GM18870 (cell line): ENCODE results near the gene OR4D1.
"Not testable (repeated sequence)": the region's sequence is repeated elsewhere in the genome, so short reads cannot be mapped to it uniquely, and the experiment has no call there.

ENCODE experiments used
- ATAC-seq: cut with Tn5 transposase; IDR thresholded peaks from one replicate; pipeline ENCODE4 v1.9.1; 2021; ENCODE audit warnings: moderate library complexity; ENCODE audit not compliant: unreplicated experiment

Gene OR4D1

DNA sequence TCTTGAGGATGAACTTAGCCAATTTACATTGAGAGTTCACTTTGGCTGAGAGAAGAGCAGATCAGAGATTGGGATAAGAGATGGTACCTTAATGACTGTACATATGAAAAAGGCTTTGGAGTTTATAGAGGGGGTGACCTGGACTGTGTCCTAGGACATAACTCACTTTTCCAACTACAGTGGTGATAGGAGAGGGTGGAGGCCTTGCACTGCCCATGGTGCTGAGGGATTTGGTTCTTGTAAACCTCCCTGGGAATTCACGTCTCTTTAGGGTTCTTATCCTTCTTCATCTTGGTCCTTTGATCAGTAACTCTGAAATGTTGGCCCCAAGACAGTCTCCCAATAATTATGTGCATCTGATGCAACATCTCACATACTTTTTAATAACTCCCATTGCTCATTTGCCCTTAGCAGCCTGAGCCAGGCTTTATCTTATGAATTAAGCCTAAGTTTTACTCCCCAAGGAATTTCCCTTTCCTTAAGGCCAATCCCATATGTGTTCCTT is at the start of gene OR4D1:
Gene OR4D1 (plus strand): TSS at position 455 of the 505 bp plus-strand sequence. CDS start 6,770 bp downstream, outside the sequence.
- no peak for ATAC-seq

DNA sequence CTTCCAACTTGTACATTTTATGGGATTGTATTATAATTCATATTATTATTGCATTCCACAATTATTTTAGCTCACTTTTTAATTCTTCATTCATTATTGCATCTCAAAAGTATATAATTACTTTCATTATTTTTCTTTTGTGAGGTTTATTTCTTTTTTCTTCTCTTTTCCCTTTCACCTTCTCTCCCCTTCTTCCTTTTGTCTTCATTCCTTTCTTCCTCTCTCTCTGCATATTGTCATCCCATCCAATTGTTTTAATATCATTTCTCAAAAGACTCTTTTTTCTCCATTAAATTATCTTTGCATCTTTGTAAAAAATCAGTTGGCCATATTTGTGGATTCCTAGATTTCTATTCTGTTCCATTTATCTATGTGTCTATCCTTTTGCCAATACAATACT is 47.7 kb upstream of the OR4D1 start:
- no peak for ATAC-seq

DNA sequence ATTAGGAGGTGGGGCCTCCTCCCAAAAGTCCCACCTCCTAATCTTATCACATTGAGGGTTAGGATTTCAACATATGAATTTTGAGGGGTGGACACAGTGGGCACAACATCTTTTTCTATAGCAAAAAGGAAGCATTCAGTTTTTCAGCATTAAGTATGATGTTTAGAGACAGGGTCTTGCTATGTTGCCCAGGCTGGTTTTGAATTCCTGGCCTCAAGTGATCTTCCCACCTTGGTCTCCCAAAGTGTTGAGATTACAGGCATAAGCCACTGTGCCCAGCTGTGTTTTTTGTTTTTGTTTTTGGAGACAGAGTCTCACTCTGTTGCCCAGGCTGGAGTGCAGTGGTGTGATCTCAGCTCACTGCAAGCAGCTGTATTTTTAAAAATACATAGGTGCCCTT is 46.3 kb upstream of the OR4D1 start:
- not testable (repeated sequence) for ATAC-seq

DNA sequence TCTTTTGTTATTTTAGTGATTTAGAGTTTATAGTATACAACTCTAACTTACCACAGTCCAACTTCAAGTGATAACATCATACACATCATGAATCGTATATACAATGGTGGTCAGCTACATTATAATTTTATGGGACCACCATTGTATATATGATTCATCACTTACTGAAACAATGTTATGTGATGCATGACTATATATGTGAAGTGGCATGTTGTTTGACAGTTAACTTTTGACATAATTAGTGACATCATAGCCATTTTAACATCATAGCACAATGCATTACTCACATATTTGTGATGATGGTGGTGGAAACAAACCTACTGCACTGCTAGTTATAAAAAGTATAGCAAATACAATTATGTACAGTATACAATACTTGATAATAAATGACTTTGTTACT is 43.1 kb upstream of the OR4D1 start:
- ATAC-seq: no peak

DNA sequence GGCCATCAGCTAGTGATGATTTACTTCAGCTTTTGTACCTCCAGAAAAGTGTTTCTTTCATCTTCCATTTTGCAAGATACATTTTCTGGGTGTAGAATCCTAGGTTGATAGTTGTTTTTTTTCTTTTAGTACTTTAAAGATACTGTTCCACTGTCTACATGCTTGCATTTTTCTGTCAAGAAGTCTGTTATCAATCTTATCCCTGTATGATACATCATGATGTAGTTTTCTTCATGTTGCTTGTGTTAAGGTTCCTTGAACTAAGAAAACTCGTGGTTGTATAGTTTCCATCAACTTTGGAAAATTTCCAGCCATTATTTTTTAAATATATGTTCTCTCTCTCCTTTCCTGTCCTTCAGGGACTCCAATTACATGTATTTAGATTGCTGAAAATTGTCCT is 40.9 kb upstream of the OR4D1 start:
- ATAC-seq: no peak

DNA sequence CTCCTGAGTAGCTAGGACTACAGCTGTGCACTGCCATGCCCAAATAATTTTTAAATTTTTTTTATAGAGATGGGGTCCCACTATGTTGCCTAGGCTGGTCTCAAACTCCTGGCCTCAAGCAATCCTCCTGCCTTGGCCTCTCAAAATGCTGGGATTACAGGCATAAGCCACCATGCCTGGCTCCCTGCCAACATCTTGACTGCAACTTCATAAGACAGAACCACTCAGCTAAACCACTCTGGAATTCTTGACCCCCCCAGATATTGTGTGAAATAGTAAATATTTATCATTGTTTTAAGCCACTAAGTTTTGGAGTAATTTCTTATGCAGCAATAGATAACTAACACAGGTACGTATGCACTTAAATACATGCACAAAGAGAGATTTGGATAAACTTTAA is 39.0 kb upstream of the OR4D1 start:
- ATAC-seq: no peak

DNA sequence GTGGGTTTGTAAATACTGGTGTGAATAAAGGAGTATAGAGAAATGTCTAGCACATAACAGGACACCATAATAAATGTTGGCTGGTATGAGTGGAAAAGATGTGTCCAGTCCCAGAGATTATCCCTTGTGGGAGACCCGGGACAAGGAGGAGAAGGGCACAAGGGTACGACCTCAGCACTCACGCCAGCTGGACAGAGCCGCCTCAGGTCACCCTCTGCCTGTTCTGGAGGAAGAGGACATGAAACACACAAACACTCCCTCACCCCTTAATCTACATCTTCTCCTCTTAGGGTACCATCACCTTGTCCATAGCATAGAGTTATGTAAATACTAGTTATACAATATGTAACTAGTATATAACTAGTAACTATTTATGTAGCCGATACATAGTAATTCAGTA is 38.2 kb upstream of the OR4D1 start:
- ATAC-seq: no peak

DNA sequence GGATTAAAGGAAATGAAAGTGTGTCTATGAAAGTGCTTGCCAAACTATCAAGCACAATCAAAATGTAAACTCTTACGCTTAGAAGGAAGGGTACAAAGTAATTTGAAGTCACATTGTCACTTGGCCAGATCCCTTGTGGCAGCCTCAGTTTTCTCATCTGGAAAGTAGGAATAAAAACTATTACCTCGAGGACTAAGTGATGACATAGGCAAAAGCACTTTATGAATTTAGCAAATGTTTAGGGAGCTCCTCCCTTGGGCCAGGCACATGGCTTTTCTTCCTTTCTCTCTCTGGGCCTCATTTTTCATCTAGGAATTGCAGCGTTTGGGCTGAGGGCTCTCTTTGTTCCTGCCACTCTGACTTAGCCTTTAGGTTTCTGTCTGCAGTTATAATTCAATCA is 36.5 kb upstream of the OR4D1 start:
- ATAC-seq: no peak

DNA sequence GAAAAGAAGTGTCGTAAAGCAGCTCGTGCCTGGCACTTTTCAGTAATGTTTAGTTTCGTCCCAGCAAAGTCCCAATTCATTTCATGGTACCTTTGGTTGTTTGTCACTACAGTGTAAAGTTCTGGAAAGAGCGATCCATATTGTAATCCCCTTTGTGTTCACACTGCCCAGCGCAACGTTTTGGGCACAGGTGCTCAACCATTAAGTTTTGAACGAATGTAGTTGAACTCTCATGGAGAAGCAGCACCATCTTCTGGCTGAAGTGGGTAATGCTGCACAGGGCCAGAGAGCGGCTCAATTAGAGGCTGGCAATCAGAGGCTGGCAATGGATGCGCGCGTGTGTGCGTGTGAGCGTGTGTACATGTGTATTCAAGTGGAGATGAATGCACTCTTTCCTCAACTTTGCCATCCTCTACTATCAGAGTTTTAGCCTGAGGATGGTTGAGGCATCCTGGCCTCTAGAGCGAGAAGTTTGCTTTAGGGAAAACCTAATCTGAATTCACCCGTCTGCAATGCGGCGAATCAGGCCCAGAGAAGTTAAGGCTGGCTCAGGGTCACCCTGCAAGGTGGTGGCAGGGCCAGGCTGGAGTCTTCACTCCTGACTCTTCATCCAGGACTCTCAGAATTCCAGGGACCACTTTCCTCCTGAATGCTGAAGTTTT is 35.1 kb upstream of the OR4D1 start:
- no peak for ATAC-seq

DNA sequence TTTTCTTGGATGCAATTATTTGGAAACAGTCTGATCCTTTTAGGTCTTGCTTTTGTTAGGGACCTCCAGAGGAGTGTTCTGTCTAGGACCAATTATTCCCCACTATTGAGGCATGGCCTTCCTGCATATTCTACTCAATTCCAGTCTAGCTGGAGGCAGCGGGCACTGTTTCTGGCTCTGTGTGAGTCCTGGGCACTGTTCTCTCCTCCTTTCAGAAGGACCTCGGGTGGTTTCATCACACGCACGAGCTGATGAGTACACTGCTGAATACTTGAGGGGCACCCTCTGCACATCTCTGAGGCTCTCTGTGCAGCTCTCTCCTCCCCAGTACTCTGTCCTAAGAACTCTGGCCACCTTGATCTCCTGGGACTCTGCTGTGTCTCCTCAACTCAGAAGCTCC is 34.2 kb upstream of the OR4D1 start:
- ATAC-seq: no peak

DNA sequence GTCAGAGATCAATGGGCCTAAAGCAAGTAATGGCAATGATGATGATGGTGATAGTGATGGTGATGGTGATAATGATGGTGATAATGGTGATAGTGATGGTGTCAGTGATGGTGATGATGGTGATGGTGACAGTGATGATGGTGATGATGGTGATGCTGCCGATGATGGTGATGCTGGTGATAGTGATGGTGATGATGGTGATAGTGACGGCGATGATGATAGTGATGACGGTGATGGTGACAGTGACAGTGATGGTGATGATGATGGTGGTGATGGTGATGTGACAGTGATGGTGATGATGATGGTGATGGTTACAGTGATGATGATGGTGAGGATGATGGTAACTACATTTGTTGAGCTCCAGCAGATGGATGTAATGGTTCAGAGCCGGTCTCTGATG is 30.8 kb upstream of the OR4D1 start:
- ATAC-seq: no peak

DNA sequence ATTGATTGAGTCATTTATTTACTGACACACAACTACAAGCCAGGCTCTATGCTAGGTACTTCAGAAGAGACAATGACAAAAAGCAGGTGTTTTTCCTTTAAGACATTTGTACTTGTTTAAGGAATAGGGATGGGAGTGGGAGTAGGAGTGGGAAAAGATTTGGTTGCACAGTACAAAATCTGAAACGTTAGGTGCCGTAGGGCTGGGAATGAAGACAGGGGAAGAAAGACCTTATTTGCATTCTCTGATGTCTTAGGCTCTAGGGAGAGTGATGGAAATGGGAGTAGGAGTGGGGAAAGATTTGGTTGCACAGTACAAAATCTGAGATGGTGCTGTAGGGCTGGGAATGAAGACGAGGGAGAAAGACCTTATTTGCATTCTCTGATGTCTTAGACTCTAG is 28.7 kb upstream of the OR4D1 start:
- ATAC-seq: no peak

DNA sequence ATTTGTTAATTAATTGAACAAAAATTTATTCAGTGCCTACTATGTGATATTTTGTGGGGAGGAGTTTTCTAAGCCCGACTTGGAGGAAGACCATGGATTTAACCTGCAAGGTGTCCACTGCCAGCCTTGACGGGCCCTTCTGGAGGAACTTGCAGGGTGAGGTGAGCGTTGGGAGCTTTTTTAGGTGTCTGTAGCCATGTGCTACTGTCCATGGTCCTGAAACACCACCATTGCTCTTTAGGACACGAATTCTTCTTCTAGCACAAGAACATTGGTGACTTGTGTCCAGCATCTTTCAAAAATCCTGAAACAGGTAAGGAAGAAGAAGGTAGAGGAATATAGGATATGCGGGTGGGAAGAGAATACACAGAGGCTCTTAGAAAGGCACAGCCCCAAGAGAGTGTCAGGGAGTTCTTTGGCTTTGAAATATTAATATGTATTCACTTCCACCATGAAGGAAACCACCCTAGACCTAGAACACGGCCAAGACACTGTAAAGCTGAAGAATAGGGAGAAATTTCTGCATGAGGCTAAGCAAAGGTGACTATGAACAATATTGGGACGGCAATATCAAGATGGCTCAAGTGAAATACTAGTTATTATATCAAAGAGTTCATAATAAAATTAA is 27.9 kb upstream of the OR4D1 start:
- no peak for ATAC-seq

DNA sequence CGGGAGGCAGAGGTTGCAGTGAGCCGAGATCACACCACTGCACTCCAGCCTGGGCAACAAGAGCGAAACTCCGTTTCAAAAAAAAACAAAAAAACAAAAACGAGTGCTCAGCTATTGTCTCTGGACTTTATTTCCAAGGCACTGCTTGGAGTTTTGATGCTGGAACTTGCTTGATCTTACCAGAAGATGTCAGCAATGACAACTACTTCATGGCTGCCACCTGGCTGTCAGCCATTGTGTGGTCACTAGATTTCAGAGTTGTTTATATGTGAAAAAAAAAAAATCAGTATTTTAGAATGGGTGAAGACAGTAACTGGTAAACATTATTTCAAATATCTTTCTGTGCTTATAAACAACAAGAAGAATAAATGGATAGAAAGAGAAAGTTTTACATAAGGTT is 26.3 kb upstream of the OR4D1 start:
- ATAC-seq: no peak

DNA sequence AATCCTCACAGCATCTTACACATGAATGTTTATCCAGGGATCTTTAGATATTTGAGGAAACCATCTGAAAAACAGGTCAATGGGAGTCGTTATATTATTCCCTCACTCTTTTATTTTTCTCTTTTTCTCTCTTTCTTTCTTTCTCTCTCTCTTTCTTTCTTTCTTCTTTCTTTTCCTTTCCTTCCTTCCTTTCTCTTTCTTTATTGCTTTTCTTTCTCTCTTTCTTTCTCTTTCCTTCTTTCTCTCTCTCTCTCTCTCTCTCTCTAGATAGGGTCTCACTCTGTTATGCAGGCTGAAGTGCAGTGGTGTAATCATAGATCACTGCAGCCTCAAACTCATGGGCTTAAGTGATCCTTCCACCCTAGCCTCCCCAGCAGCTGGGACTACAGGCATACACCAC is 20.3 kb upstream of the OR4D1 start:
- ATAC-seq: no peak

DNA sequence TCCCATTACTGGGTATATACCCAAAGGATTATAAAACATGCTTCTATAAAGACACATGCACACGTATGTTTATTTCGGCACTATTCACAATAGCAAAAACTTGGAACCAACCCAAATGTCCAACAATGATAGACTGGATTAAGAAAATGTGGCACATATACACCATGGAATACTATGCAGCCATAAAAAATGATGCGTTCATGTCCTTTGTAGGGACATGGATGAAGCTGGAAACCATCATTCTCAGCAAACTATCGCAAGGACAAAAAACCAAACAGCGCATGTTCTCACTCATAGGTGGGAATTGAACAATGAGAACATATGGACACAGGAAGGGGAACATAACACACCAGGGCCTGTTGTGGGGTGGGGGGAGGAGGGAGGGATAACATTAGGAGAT is 15.5 kb upstream of the OR4D1 start:
- not testable (repeated sequence) for ATAC-seq

DNA sequence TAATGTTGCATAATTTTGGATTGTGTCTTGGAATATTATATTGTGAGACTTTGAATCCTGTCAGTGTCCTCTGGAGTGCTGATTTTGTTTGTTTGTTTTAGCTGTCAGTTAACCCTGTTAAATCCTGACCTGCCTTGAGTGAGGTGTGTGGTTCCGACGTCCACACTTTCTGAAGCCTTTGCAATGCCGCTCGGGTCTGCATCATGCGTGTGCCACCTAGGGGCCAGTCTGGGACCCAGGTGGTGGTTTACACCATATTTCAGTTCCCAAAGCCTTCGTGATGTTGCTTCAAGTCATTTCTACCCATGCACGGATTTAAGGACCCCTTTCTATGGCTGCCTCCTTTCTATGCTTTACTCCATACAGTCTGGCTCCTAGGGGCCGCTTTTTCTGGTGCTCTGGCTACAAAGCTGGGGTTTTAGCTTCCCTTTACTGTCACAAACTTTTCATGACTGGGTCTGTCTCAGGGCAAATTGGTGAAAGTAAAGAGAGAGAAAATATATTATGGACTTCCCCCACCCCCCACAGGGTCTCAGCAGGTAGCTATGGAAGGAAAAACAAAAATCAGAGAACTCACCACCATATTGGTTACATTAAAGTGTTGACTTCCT is 11.4 kb upstream of the OR4D1 start:
- ATAC-seq: no peak

DNA sequence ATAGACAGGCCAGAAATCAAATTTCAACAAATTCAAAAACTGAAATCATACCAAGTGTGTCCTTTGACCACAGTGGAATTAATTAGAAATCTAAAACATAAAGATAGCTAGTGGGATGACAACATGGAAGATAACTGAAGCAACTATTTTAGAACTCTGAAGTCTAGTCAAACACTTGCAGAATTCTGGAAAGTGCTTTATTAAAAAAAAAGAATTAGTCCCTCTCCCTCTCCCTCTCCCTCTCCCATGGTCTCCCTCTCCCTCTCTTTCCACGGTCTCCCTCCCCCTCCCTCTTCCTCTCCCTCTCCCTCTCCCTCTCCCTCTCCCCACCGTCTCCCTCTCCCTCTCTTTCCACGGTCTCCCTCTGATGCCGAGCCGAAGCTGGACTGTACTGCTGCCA is 6.7 kb upstream of the OR4D1 start:
- ATAC-seq: no peak

DNA sequence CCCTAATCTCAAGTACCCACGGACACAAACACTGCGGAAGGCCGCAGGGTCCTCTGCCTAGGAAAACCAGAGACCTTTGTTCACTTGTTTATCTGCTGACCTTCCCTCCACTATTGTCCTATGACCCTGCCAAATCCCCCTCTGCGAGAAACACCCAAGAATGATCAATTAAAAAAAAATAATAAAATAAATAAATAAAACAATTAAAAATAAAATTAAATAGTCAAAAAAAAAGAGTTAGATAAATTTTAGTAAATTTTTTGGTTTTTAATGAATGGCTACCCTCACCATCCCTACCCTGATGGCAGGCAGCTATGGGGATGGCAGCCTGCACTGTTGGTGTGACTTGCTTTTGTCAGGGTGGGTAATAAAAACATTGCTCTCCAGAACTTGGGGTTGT is 4.8 kb upstream of the OR4D1 start:
- not testable (repeated sequence) for ATAC-seq

DNA sequence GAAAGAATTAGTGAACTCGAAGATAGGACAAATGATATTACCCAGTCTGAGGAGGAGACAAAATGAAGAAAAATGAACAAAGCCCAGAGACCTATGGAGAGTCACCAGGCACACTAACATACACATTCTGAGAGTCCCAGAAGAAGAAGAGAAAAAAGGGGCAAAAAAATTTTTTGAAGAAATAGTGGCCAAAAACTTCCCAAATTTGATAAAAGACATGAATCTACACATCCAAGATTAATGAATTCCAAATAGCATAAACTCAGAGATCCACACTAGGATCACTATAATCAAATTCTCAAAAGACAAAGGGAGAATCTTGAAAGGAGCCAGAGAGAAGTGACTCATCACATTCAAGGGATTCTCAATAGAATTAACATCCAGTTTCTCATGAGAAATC is 3.4 kb upstream of the OR4D1 start:
- ATAC-seq: no peak

DNA sequence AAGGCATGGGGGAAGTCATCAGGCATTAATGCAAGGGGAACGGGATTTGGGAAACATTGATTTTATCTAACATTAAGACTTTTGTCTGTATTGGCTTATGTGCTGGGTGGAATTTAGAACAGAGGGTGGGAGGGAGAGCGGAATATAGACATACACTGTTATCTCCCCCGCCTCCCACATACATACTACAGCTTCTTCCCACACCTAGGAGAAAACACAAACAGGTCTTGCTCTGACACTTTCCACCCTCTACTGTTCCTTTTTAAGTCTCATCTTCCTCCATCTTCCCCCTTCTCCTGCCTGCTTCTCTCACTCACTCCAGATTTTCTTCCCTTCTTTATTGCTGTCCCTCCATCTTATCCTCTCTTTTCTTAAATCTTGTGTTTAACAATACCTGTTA is 425 bp downstream of the OR4D1 start:
- ATAC-seq: no peak

DNA sequence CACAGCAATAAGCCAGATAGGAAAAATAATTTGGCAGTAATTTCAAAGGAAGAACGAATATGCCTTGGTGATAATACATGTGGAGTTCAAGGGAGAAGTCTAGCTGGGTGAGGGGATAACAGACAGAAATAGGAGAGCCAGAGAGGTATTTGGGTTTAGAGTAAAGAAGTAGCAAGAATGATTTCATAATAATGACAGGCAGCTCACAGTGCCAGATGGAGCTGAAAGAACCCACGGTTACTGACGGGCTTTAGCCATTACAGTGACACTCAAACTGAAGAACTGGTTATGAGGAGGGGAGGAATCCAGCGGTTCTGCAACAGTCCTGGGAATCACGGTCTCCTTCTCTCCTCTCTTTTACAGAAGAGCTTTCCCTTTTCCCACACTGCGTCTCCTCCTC is 2.2 kb downstream of the OR4D1 start:
- no peak for ATAC-seq
